Vagina (tissue), 2 donors: ENCODE data around the gene TAT. TPM values are rescaled to one million over a fixed set of nuclear protein-coding genes. Genes with fewer than 3 reads are reported as not detected.

Source experiments
- DNase-seq, 2 donors: peaks; one replicate each; pipeline ENCODE4 v3.0.0-alpha.2; 2017; ENCODE audit errors: extremely low spot score in 2 of 2
- H3K27ac ChIP-seq: fragments of 200-600 bp; sonication (generic); one replicate; pipeline ENCODE4 v1.5.1; 2019
- H3K27me3 ChIP-seq: fragments of 200-600 bp; sonication (generic); one replicate; pipeline ENCODE4 v1.5.1; 2019
- H3K36me3 ChIP-seq, 2 donors: fragments of 200-600 bp; sonication (generic); one replicate each; pipeline ENCODE4 v1.5.1; 2017 to 2019
- H3K4me1 ChIP-seq: fragments of 200-600 bp; sonication (generic); one replicate; pipeline ENCODE4 v1.5.1; 2019
- H3K4me3 ChIP-seq, 2 donors: fragments of 200-600 bp; sonication (generic); 1 replicate in 1 of 2; 2 replicates in 1 of 2; pipeline ENCODE4 v1.5.1; 2016 to 2019
- H3K9me3 ChIP-seq: fragments of 200-600 bp; sonication (generic); one replicate; pipeline ENCODE4 v1.5.1; 2019
- POLR2A ChIP-seq, 2 donors: fragments of 450-650 bp; IDR thresholded peaks; one replicate each; pipeline ENCODE4 v1.6.1; 2017; ENCODE audit warnings: antibody characterized with exemption in 2 of 2, mild to moderate bottlenecking in 2 of 2, moderate library complexity in 2 of 2
- POLR2AphosphoS5 ChIP-seq, 2 donors: sonication (generic); formaldehyde crosslinking; IDR thresholded peaks; one replicate each; pipeline ENCODE4 v1.9.0; 2017; ENCODE audit warnings: antibody characterized with exemption in 2 of 2, mild to moderate bottlenecking in 2 of 2, low read depth in 1 of 2; ENCODE audit not compliant: insufficient read depth in 1 of 2
- intact Hi-C: fragments of 100-400 bp; cut with DNase I; formaldehyde crosslinking; loops from one replicate; pipeline ENCODE4 v1.15.1; 2023
- total RNA-seq: library from RNA; depleted of rRNA; stranded (reverse); fragments of >200 nt; gene quantifications from one replicate; pipeline ENCODE4 v1.2.3, GENCODE V29; 2016
- TF ChIP-seq, protein P1 (sequence below), 3 experiments: fragments of 450-650 bp in 2 of 3; fragments of 200-600 bp in 1 of 3; sonication (generic) in 1 of 3; IDR thresholded peaks; one replicate each; pipeline ENCODE4 v1.5.1; 2017 to 2019; ENCODE audit warnings: antibody characterized with exemption in 3 of 3, mild to moderate bottlenecking in 2 of 3, moderate library complexity in 2 of 3

Gene TAT
- total RNA-seq, 1 donor from 2014 or later = not detected

DNA sequence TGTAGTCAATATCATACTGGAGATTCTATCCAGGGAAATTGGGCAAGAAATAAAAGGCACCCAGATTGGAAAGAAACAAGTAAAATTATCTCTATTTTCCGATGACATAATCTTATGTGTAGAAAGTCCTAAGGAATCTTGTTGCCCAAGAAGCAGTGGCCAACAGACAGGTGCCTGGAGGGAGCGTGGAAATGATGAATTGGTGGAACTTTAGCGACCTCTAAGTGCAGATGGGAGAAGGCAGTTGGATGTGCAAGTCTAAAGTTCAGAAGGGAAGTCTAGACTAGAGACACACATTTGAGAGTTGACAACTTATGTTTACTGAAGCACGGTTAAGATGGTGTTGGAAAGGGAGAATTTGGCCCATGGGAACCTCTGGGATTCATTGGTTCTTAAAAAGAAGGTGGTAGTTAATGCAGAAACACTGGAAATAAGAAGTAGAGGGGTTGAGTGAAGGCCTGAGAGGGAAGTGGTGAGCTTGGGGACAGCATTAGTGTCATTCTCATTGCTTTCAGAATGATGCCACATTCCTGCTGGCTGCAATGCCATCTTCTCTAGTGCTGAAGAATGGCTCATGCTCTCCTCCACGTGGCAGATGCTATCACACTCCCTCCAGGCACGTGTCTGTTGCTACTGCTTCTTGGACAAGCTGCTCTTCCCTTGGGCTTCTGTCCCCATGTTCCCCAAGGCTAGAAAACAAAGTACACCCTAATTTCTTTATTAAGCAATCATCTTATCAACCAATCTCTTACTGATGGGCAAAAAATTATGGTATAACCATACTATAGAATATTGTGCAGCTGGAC, 24.0 kb downstream of the TAT start:
- Histone ChIP-seq H3K36me3 (no peaks in the 10 kb centered on the region), H3K4me1 (no peaks in the 10 kb centered on the region), H3K9me3 (no peaks in the 10 kb centered on the region), H3K27ac (no peak overlapping the region), H3K27me3 (no peaks in the 10 kb centered on the region), H3K4me3 (no peak overlapping the region)
- intact Hi-C loops = no loop called here
- no peak for DNase-seq
- TF ChIP-seq POLR2AphosphoS5 (IDR thresholded peaks at IDR 0.05; ENCODE audit: insufficient read depth in 1 of 2, low read depth in 1 of 2) = no peak
- no peak for TF ChIP-seq POLR2A (IDR thresholded peaks at IDR 0.05)
- TF ChIP-seq, protein P1, sequence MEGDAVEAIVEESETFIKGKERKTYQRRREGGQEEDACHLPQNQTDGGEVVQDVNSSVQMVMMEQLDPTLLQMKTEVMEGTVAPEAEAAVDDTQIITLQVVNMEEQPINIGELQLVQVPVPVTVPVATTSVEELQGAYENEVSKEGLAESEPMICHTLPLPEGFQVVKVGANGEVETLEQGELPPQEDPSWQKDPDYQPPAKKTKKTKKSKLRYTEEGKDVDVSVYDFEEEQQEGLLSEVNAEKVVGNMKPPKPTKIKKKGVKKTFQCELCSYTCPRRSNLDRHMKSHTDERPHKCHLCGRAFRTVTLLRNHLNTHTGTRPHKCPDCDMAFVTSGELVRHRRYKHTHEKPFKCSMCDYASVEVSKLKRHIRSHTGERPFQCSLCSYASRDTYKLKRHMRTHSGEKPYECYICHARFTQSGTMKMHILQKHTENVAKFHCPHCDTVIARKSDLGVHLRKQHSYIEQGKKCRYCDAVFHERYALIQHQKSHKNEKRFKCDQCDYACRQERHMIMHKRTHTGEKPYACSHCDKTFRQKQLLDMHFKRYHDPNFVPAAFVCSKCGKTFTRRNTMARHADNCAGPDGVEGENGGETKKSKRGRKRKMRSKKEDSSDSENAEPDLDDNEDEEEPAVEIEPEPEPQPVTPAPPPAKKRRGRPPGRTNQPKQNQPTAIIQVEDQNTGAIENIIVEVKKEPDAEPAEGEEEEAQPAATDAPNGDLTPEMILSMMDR (IDR thresholded peaks at IDR 0.05) = no peak

DNA sequence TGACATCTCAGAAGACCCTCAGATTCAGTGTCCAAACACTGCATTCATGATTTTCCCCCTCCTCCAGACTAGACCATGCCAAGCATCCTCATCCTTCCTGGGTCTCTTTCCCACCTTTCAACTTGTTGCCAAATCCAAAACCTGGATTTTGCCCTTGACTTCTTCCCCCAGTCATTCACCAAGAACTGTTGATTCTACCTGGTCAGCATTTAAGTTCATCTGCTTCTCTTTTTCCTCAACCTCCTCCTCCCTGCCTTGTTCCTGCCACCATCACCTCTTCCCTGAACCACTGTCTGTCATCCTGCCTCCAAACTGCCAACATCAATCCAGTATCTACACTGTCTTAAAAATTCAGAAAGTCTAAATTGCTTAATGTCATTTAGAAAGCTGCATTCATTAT, 29.7 kb downstream of the TAT start:
- Histone ChIP-seq H3K4me3 (no peak overlapping the region), H3K27ac (no peak overlapping the region), H3K27me3 (no peaks in the 10 kb centered on the region), H3K9me3 (no peaks in the 10 kb centered on the region), H3K36me3 (no peaks in the 10 kb centered on the region), H3K4me1 (no peaks in the 10 kb centered on the region)
- intact Hi-C loops = no loop called here
- DNase-seq = no peak
- TF ChIP-seq, protein P1 (IDR thresholded peaks at IDR 0.05) = no peak
- TF ChIP-seq POLR2A (IDR thresholded peaks at IDR 0.05) = no peak
- TF ChIP-seq POLR2AphosphoS5 (IDR thresholded peaks at IDR 0.05; ENCODE audit: insufficient read depth in 1 of 2, low read depth in 1 of 2) = no peak

DNA sequence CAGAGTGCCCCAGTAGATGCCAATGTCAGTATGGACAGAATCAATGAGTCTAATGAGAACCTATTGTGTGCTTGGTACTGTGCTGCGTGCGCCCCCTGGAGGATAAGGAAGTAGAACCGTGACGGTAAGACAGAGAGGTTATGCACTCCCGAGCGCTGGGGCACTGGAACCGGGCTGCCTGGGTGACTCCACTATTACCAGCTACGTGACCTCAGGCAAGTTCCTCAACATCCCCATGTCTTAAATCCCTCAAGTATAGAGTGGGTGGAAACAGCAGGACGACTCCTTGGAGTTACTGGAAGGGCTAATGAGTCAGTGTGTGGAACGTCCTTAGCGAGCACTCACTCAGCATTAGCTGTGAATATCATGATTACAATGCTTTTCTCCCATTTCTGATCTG, 34.5 kb downstream of the TAT start:
- Histone ChIP-seq H3K27me3 (no peaks in the 10 kb centered on the region), H3K36me3 (no peaks in the 10 kb centered on the region), H3K4me3 (no peak overlapping the region), H3K4me1 (no peaks in the 10 kb centered on the region), H3K27ac (no peak overlapping the region), H3K9me3 (no peaks in the 10 kb centered on the region)
- intact Hi-C loops = no loop called here
- DNase-seq = no peak
- no peak for TF ChIP-seq POLR2A (IDR thresholded peaks at IDR 0.05)
- no peak for TF ChIP-seq POLR2AphosphoS5 (IDR thresholded peaks at IDR 0.05; ENCODE audit: insufficient read depth in 1 of 2, low read depth in 1 of 2)
- TF ChIP-seq, protein P1 (IDR thresholded peaks at IDR 0.05) = no peak

DNA sequence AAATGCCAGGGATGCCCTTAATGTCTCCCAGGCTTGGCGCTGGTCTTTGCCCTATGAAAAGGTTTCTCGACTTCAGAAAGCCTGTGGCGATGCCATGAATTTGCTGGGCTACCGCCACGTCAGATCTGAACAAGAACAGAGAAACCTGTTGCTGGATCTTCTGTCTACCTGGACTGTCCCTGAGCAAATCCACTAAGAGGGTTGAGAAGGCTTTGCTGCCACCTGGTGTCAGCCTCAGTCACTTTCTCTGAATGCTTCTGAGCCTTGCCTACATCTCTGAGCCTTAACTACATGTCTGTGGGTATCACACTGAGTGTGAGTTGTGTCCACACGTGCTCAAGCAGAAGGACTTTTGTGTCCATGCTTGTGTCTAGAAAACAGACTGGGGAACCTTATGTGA, 39.2 kb downstream of the TAT start:
- no peaks in the 10 kb centered on the region for H3K4me1 ChIP-seq
- H3K36me3 ChIP-seq = no peaks in the 10 kb centered on the region
- H3K27me3 ChIP-seq = no peaks in the 10 kb centered on the region
- intact Hi-C loops = no loop called here
- H3K27ac ChIP-seq = no peak overlapping the region
- H3K9me3 ChIP-seq = no peaks in the 10 kb centered on the region
- no peak for DNase-seq
- no peak overlapping the region for H3K4me3 ChIP-seq
- TF ChIP-seq POLR2A (IDR thresholded peaks at IDR 0.05) (no peak), POLR2AphosphoS5 (IDR thresholded peaks at IDR 0.05; ENCODE audit: insufficient read depth in 1 of 2, low read depth in 1 of 2) (no peak)
- TF ChIP-seq, protein P1 (IDR thresholded peaks at IDR 0.05) = no peak

DNA sequence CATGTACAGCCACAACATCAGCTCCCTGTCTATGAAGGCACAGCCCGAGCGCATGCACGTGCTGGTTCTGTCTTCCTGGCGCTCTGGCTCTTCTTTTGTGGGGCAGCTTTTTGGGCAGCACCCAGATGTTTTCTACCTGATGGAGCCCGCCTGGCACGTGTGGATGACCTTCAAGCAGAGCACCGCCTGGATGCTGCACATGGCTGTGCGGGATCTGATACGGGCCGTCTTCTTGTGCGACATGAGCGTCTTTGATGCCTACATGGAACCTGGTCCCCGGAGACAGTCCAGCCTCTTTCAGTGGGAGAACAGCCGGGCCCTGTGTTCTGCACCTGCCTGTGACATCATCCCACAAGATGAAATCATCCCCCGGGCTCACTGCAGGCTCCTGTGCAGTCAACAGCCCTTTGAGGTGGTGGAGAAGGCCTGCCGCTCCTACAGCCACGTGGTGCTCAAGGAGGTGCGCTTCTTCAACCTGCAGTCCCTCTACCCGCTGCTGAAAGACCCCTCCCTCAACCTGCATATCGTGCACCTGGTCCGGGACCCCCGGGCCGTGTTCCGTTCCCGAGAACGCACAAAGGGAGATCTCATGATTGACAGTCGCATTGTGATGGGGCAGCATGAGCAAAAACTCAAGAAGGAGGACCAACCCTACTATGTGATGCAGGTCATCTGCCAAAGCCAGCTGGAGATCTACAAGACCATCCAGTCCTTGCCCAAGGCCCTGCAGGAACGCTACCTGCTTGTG, 40.0 kb downstream of the TAT start:
- Histone ChIP-seq H3K4me1 (no peaks in the 10 kb centered on the region), H3K4me3 (no peak overlapping the region), H3K36me3 (no peaks in the 10 kb centered on the region), H3K27me3 (no peaks in the 10 kb centered on the region), H3K9me3 (no peaks in the 10 kb centered on the region), H3K27ac (no peak overlapping the region)
- TF ChIP-seq POLR2A (IDR thresholded peaks at IDR 0.05) (no peak), POLR2AphosphoS5 (IDR thresholded peaks at IDR 0.05; ENCODE audit: insufficient read depth in 1 of 2, low read depth in 1 of 2) (no peak)
- TF ChIP-seq, protein P1 (IDR thresholded peaks at IDR 0.05) = no peak
- no peak for DNase-seq
- intact Hi-C loops = no loop called here
